SK-N-SH treated with all-trans-retinoic acid at 6 μM for 48 hours (cell line): ENCODE data around the gene E2F2.

Experiments
- ZFP3 ChIP-seq: fragments of 250-450 bp; sonication (Bioruptor Pico); IDR thresholded peaks from 2 replicates; pipeline ENCODE4 v1.5.0; 2020; ENCODE audit warnings: mild to moderate bottlenecking, moderate library complexity
- TF ChIP-seq, protein P1 (sequence below): fragments of 250-450 bp; sonication (Bioruptor Pico); IDR thresholded peaks from 2 replicates; pipeline ENCODE4 v1.5.0; 2020; ENCODE audit warnings: mild to moderate bottlenecking, moderate library complexity

DNA sequence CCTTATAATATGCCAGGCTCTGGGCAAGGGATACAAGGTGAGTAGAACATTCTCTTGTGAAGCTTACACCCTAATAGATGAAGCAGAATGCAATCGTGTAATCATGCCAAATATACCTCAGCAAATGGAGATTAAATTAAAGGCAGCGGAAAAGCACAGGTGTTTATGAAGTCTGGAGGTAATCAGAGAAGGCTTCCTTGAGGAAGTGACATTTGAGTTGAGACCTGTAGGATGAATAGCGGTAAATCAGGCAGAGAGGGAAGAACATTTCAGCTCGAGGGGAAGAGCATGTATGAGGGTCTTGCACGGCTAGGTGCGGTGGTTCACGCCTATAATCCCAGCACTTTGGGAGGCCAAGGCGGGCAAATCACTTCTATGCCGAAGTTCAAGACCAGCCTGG is 13.5 kb downstream of the E2F2 start:
- TF ChIP-seq, protein P1, sequence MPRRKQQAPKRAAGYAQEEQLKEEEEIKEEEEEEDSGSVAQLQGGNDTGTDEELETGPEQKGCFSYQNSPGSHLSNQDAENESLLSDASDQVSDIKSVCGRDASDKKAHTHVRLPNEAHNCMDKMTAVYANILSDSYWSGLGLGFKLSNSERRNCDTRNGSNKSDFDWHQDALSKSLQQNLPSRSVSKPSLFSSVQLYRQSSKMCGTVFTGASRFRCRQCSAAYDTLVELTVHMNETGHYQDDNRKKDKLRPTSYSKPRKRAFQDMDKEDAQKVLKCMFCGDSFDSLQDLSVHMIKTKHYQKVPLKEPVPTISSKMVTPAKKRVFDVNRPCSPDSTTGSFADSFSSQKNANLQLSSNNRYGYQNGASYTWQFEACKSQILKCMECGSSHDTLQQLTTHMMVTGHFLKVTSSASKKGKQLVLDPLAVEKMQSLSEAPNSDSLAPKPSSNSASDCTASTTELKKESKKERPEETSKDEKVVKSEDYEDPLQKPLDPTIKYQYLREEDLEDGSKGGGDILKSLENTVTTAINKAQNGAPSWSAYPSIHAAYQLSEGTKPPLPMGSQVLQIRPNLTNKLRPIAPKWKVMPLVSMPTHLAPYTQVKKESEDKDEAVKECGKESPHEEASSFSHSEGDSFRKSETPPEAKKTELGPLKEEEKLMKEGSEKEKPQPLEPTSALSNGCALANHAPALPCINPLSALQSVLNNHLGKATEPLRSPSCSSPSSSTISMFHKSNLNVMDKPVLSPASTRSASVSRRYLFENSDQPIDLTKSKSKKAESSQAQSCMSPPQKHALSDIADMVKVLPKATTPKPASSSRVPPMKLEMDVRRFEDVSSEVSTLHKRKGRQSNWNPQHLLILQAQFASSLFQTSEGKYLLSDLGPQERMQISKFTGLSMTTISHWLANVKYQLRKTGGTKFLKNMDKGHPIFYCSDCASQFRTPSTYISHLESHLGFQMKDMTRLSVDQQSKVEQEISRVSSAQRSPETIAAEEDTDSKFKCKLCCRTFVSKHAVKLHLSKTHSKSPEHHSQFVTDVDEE (CRISPR knock-in tag): no peak
- TF ChIP-seq ZFP3 (CRISPR knock-in tag): no peak
